ENCODE results near the gene ATP8B4.

Gene ATP8B4

DNA sequence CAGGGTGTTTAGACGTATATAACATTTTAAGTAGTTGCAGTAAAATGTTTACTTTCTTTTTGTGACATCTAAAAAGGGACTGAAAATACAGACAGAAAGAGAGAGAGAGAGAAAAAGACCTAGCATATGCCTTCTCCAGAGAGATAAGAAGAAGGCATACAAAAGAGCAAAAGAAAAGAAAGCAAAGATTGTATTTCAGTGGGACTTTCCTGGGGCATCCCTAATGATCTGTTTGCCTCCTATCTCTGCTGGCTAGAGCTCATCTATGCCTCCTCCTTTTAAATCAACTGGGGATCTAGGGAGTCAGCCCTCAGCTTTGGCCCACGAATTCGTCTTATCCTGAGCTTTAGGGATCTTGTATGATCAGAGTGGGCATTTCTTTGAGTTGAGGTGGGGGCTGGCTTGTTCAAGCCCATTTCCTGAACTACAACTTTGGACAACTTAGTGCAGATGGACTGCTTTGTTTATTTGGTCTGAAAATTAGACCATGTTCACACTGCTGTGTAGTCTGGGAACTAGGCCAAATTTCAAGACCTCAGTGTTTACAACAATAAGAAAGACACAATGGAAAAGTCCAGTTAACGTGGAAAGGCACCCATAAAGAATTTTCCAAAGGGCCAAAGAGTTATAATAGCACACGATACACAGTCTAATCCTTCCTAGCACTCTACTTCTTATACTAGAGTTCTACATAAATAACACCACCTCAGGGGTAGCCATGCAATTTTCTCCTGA lies 61.0 kb downstream of the ATP8B4 start:
- Histone ChIP-seq H3K4me1 (ENCODE audit: insufficient read depth, low read length) (peaks cover 17% of the 10 kb centered on the region), H3K27me3 (ENCODE audit: insufficient read depth, low read length) (no peaks in the 10 kb centered on the region), H3K4me3 (ENCODE audit: low read length) (no peak overlapping the region), H3K9me3 (ENCODE audit: insufficient read depth, low read depth, low read length) (no peaks in the 10 kb centered on the region), H3K27ac (ENCODE audit: low read depth, low read length) (no peak overlapping the region), H3K9ac (ENCODE audit: low read depth, low read length) (no peak overlapping the region), H3K36me3 (ENCODE audit: insufficient read depth, low read length) (no peaks in the 10 kb centered on the region)
- WGBS, result 72% methylated on average over 5 of the region's 5 CpGs

DNA sequence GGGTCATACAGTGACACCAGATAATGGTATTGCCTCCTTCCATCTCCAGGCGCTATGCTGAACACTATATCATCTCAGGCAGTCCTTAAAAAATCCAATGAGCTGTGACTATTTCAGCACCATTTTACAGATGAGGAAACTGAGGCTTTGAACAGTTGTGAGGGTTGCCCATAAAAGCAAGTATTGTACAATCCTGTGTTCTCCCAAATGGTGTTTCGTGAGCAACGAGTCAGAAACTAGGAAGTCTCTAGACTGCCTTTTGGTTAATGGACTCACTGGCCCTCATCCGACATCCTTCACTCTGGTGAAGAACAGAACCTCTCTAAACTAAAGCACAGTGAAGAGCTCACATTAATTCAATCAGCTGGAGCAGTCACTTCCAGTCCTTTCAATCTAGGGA lies 61.8 kb downstream of the ATP8B4 start:
- no peak overlapping the region for H3K9ac ChIP-seq (ENCODE audit: low read depth, low read length)
- no peak overlapping the region for H3K27ac ChIP-seq (ENCODE audit: low read depth, low read length)
- no peak overlapping the region for H3K4me3 ChIP-seq (ENCODE audit: low read length)
- no peaks in the 10 kb centered on the region for H3K36me3 ChIP-seq (ENCODE audit: insufficient read depth, low read length)
- H3K4me1 ChIP-seq (ENCODE audit: insufficient read depth, low read length), result peaks cover 17% of the 10 kb centered on the region
- WGBS, result 96% methylated on average over 4 of the region's 4 CpGs
- no peaks in the 10 kb centered on the region for H3K27me3 ChIP-seq (ENCODE audit: insufficient read depth, low read length)
- H3K9me3 ChIP-seq (ENCODE audit: insufficient read depth, low read depth, low read length), result no peaks in the 10 kb centered on the region

DNA sequence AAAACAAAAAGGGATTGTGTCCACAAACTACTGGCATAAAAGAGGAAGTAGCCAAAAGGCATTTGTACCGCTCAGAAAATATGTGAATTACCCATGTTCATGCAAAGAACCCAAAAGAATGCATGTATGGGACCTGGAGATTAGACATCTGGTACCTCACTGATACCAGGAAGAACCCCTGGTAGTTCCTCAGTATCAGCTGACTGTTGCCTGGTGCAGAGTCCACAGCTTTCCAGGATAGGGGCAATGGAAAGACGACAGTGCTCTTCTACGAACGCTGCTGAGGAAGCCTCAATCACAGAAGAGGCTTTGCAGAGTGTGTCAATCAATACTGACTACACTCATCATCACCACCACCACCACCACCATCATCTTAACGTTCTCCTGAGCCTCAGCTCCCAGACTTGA lies 63.3 kb downstream of the ATP8B4 start:
- H3K9me3 ChIP-seq (ENCODE audit: insufficient read depth, low read depth, low read length), result no peaks in the 10 kb centered on the region
- no peak overlapping the region for H3K27ac ChIP-seq (ENCODE audit: low read depth, low read length)
- H3K4me3 ChIP-seq (ENCODE audit: low read length), result no peak overlapping the region
- H3K4me1 ChIP-seq (ENCODE audit: insufficient read depth, low read length), result peaks cover 11% of the 10 kb centered on the region
- no peaks in the 10 kb centered on the region for H3K27me3 ChIP-seq (ENCODE audit: insufficient read depth, low read length)
- H3K36me3 ChIP-seq (ENCODE audit: insufficient read depth, low read length), result no peaks in the 10 kb centered on the region
- H3K9ac ChIP-seq (ENCODE audit: low read depth, low read length), result no peak overlapping the region
- 88% methylated on average over 5 of the region's 5 CpGs for WGBS

DNA sequence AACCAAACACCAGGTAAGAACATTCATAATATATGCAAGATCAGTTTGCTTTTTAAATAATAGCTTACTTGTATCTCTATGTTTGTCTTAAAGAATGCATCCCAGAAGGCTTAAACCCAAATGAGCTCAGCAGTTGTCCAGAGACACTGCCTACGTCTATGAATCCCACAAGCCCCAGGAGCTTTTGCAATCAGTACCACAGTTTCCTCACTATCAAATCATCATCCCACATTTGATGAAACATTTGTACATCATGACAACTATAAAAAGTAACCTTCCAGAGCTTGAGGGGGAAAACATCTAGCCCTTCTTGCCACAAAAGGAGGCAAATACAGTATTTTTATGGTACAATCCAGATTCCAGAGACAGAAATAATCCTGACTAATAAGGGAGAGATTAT lies 63.7 kb downstream of the ATP8B4 start:
- H3K36me3 ChIP-seq (ENCODE audit: insufficient read depth, low read length), result no peaks in the 10 kb centered on the region
- H3K9me3 ChIP-seq (ENCODE audit: insufficient read depth, low read depth, low read length), result no peaks in the 10 kb centered on the region
- H3K27me3 ChIP-seq (ENCODE audit: insufficient read depth, low read length), result no peaks in the 10 kb centered on the region
- 91% methylated on average over 1 of the region's 1 CpG for WGBS
- H3K9ac ChIP-seq (ENCODE audit: low read depth, low read length), result no peak overlapping the region
- peaks cover 8% of the 10 kb centered on the region; the same call in 1 of the 2 replicates for H3K4me1 ChIP-seq (ENCODE audit: insufficient read depth, low read length)
- no peak overlapping the region for H3K27ac ChIP-seq (ENCODE audit: low read depth, low read length)
- no peak overlapping the region for H3K4me3 ChIP-seq (ENCODE audit: low read length)

DNA sequence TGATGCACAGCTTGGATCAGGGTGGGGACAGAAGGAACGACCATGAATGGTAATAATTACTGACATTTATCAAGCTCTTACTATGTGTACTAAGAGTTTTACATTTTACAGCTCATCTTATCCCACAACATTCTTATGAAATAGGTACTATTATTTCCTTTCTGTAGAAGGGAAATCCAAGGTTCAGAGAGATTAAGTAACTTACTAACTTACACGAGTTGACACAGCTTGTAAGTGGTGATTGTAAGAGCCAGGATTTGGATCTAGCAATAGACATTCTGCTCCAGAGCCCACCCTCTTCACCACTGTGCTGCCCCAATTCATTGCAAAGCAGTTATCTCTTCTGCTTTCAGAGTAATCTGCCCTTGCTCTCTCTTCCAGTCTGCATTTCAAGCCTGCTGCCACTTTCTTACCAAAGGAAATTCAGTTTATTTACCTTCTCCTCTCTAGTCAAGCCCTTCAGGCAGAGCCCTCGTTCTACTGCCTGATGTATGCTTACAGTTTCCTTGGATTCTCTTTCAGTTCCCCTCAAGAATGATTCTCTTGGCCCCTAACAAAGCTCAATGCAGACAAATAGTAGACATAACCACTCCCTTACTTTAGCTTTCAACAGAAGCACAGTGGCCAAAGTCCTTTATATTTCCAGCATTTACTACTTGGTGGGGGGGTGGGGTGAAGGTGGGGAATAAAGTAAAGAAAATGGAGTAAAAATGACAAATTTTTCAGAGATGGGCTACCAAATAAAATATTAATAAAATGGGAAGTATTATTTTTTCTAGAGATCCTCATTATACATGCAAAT lies 65.8 kb downstream of the ATP8B4 start:
- Histone ChIP-seq H3K36me3 (ENCODE audit: insufficient read depth, low read length) (no peaks in the 10 kb centered on the region), H3K9me3 (ENCODE audit: insufficient read depth, low read depth, low read length) (no peaks in the 10 kb centered on the region), H3K4me3 (ENCODE audit: low read length) (no peak overlapping the region), H3K27ac (ENCODE audit: low read depth, low read length) (no peak overlapping the region), H3K27me3 (ENCODE audit: insufficient read depth, low read length) (no peaks in the 10 kb centered on the region), H3K4me1 (ENCODE audit: insufficient read depth, low read length) (no peaks in the 10 kb centered on the region), H3K9ac (ENCODE audit: low read depth, low read length) (no peak overlapping the region)
- WGBS, result 93% methylated on average over 2 of the region's 3 CpGs

DNA sequence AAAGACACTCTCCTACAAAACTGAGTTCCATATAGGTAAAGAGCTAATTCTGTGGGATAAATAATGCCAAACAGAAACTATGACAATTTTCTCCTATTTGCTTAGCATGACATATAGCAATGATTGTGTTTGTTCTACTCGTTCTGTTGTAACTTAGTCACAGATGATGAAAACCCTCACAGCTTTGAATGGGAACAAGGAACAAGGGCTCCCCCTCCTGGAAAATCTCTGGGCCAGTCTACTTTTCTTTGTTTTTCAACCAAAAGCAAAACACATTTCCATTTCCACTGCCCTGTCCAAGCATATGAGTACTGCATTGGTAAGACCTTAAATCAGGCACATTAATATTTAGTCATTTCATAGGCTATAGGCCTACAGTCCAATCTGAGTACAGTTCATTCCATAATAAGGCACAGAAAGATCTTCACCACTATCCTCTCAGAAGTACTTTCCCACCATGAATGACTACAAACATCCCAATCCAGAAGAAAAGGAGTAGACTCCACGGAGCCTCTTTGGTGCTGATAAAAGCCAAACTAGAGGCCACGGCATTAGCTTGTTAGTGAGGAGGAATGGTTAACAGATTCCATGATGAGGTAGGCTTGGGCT lies 67.1 kb downstream of the ATP8B4 start:
- Histone ChIP-seq H3K9me3 (ENCODE audit: insufficient read depth, low read depth, low read length) (no peaks in the 10 kb centered on the region), H3K27me3 (ENCODE audit: insufficient read depth, low read length) (no peaks in the 10 kb centered on the region), H3K9ac (ENCODE audit: low read depth, low read length) (no peak overlapping the region), H3K36me3 (ENCODE audit: insufficient read depth, low read length) (no peaks in the 10 kb centered on the region), H3K4me1 (ENCODE audit: insufficient read depth, low read length) (no peaks in the 10 kb centered on the region), H3K4me3 (ENCODE audit: low read length) (no peak overlapping the region), H3K27ac (ENCODE audit: low read depth, low read length) (no peak overlapping the region)
- WGBS, result 67% methylated on average over 3 of the region's 3 CpGs

DNA sequence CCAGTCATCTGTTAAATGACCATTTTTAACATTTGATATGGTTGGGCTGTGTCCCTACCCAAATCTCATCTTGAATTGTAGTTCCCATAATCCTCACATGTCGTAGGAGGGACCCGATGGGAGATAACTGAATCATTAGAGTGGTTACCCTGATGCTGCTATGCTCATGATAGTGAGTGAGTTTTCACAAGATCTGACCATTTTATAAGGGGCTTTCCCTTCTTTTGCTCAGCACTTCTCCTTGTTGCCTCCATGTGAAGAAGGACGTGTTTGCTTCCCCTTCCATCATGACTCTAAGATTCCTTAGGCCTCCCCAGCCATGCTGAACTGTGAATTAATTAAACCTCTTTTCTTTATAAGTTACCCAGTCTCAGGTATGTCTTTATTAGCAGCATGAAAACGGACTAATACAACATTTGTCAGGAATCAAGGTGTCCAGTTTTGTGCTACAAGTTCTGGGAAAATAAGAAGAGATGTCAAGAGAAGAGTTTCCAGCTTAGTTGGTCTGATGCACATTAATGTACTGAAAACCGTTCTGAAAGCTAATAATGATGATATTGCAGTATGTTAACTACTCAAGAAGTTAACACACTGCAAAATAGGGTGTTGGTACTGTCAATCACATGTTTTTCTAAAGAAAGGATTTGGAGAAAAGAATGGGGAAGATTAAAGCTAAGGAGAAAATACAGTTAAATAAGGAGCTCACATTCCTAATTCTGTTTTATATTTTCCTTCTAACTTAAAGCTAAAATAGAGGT lies 67.9 kb downstream of the ATP8B4 start:
- Histone ChIP-seq H3K27me3 (ENCODE audit: insufficient read depth, low read length) (no peaks in the 10 kb centered on the region), H3K9me3 (ENCODE audit: insufficient read depth, low read depth, low read length) (no peaks in the 10 kb centered on the region), H3K27ac (ENCODE audit: low read depth, low read length) (no peak overlapping the region), H3K36me3 (ENCODE audit: insufficient read depth, low read length) (no peaks in the 10 kb centered on the region), H3K4me1 (ENCODE audit: insufficient read depth, low read length) (no peaks in the 10 kb centered on the region), H3K9ac (ENCODE audit: low read depth, low read length) (no peak overlapping the region), H3K4me3 (ENCODE audit: low read length) (no peak overlapping the region)
- 91% methylated on average over 5 of the region's 5 CpGs for WGBS

DNA sequence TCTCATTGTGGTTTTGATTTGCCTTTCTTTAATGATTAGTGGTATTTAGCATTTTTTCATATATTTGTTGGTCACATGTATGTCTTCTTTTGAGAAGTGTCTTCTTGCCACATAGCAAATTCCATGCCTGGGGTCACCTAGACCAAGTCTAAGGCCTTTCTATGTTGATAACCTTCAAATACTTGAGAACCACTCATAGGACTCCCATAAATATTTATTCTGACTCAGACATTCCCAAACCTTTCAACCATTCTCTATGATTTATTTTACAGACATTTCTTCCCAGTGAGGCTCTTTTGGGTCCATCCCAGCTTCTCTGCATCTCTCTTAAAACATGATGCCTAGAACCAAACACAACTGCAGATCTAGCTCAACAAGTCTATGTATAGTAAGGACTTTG lies 69.2 kb downstream of the ATP8B4 start:
- H3K36me3 ChIP-seq (ENCODE audit: insufficient read depth, low read length), result no peaks in the 10 kb centered on the region
- no peak overlapping the region for H3K27ac ChIP-seq (ENCODE audit: low read depth, low read length)
- H3K4me3 ChIP-seq (ENCODE audit: low read length), result no peak overlapping the region
- H3K4me1 ChIP-seq (ENCODE audit: insufficient read depth, low read length), result no peaks in the 10 kb centered on the region
- no peaks in the 10 kb centered on the region for H3K9me3 ChIP-seq (ENCODE audit: insufficient read depth, low read depth, low read length)
- no peak overlapping the region for H3K9ac ChIP-seq (ENCODE audit: low read depth, low read length)
- no peaks in the 10 kb centered on the region for H3K27me3 ChIP-seq (ENCODE audit: insufficient read depth, low read length)

DNA sequence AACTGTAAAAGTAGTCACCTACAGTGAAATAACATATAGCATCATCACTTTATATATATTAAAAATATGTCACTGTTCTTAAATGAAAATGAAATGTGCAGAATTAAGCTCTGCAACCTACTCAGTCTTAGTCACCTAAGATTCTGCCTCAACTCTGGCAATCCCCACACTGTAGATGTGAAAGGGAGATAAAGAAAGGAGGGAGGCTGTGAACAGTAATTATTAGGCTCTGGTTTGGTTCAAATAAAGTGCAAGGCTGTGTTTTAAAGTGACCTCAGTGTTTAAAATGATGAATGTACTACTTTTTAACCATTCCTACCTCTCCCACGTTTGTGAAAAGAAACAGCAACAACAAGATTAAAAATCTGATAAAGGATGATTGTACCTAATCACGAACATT lies 72.2 kb downstream of the ATP8B4 start:
- no CpG with 5 or more reads among the region's 2 CpGs for WGBS
- Histone ChIP-seq H3K27me3 (ENCODE audit: insufficient read depth, low read length) (no peaks in the 10 kb centered on the region), H3K36me3 (ENCODE audit: insufficient read depth, low read length) (no peaks in the 10 kb centered on the region), H3K9ac (ENCODE audit: low read depth, low read length) (no peak overlapping the region), H3K4me1 (ENCODE audit: insufficient read depth, low read length) (no peaks in the 10 kb centered on the region), H3K4me3 (ENCODE audit: low read length) (no peak overlapping the region), H3K27ac (ENCODE audit: low read depth, low read length) (no peak overlapping the region), H3K9me3 (ENCODE audit: insufficient read depth, low read depth, low read length) (peaks cover 10% of the 10 kb centered on the region; the same call in 1 of the 2 replicates)

DNA sequence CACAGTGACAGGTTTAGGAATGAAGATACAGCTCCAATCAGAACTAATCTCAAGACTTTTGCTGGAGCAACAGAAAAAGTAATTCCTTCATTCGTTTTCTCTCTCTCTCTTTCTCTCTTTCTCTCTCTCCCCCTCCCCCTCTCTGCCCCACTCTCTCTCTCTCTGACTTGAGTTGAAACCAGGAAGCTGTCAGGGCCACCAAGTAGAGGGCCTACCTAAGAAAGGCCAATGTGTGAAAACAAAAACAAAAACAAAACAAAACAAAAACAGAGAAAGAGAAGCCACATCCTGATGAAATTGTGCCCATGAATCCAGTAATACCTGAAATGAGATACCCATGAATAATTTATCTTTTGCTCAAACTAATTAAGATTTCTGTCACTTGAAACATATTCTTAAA lies 72.9 kb downstream of the ATP8B4 start:
- Histone ChIP-seq H3K9me3 (ENCODE audit: insufficient read depth, low read depth, low read length) (peaks cover 10% of the 10 kb centered on the region; the same call in 1 of the 2 replicates), H3K27ac (ENCODE audit: low read depth, low read length) (no peak overlapping the region), H3K36me3 (ENCODE audit: insufficient read depth, low read length) (no peaks in the 10 kb centered on the region), H3K4me1 (ENCODE audit: insufficient read depth, low read length) (no peaks in the 10 kb centered on the region), H3K9ac (ENCODE audit: low read depth, low read length) (no peak overlapping the region), H3K4me3 (ENCODE audit: low read length) (no peak overlapping the region), H3K27me3 (ENCODE audit: insufficient read depth, low read length) (no peaks in the 10 kb centered on the region)
- WGBS, result 88% methylated on average over 1 of the region's 1 CpG

DNA sequence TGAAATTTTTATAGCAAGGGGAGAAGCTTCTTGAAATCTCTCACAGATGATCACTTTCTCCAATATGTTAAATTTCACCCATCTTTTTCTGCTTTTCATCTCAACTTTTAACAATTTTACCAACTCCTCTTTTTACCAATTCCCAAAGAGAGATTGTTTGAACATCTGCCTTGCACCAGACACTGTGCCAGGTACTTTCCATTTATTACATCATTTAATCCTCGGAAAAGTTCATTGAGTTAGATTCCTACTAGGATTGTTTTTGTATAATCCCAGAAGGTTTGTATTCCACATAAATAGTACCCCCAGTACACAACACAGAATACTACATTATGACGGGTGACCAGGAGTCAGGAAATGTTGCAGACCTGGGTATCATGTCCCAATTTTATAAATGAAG lies 74.1 kb downstream of the ATP8B4 start:
- H3K4me3 ChIP-seq (ENCODE audit: low read length), result no peak overlapping the region
- peaks cover 10% of the 10 kb centered on the region; the same call in 1 of the 2 replicates for H3K9me3 ChIP-seq (ENCODE audit: insufficient read depth, low read depth, low read length)
- H3K9ac ChIP-seq (ENCODE audit: low read depth, low read length), result no peak overlapping the region
- no peak overlapping the region for H3K27ac ChIP-seq (ENCODE audit: low read depth, low read length)
- H3K27me3 ChIP-seq (ENCODE audit: insufficient read depth, low read length), result no peaks in the 10 kb centered on the region
- WGBS, result no CpG with 5 or more reads among the region's 2 CpGs
- no peaks in the 10 kb centered on the region for H3K4me1 ChIP-seq (ENCODE audit: insufficient read depth, low read length)
- no peaks in the 10 kb centered on the region for H3K36me3 ChIP-seq (ENCODE audit: insufficient read depth, low read length)

All from HUES64 (cell line).